Measurements from ENCODE around the gene OR5AU1.

Gene OR5AU1

GRCh38 chr14:21197418-21198205 is 41.7 kb upstream of the OR5AU1 start:
- no peak overlapping the region for H3K4me3 ChIP-seq (ENCODE audit: low read depth, low read length)
- H3K9me3 ChIP-seq (ENCODE audit: control insufficient read depth, insufficient read depth, low read depth, low read length): no peaks in the 10 kb centered on the region
- no peaks in the 10 kb centered on the region for H3K36me3 ChIP-seq (ENCODE audit: control insufficient read depth, insufficient read depth, low read length)
- no peak overlapping the region for H3K27ac ChIP-seq (ENCODE audit: low read depth, low read length)
- H3K27me3 ChIP-seq (ENCODE audit: control insufficient read depth, insufficient read depth, low read length): no peaks in the 10 kb centered on the region
- H3K4me1 ChIP-seq (ENCODE audit: control insufficient read depth, insufficient read depth, low read length): peaks cover 6% of the 10 kb centered on the region; the same call in 1 of the 2 replicates
- H3K9ac ChIP-seq (ENCODE audit: low read length): no peak overlapping the region

- Histone ChIP-seq H3K9me3 (ENCODE audit: control insufficient read depth, insufficient read depth, low read depth, low read length) (no peaks in the 10 kb centered on the region), H3K9ac (ENCODE audit: low read length) (no peak overlapping the region), H3K27ac (ENCODE audit: low read depth, low read length) (no peak overlapping the region), H3K4me1 (ENCODE audit: control insufficient read depth, insufficient read depth, low read length) (peaks cover 20% of the 10 kb centered on the region), H3K27me3 (ENCODE audit: control insufficient read depth, insufficient read depth, low read length) (no peaks in the 10 kb centered on the region), H3K36me3 (ENCODE audit: control insufficient read depth, insufficient read depth, low read length) (no peaks in the 10 kb centered on the region), H3K4me3 (ENCODE audit: low read depth, low read length) (no peak overlapping the region)
Observed at GRCh38 chr14:21194597-21194996, 38.7 kb upstream of the OR5AU1 start.

- H3K27ac ChIP-seq (ENCODE audit: low read depth, low read length): no peak overlapping the region
Observed at GRCh38 chr14:21192875-21193535, 37.1 kb upstream of the OR5AU1 start.

GRCh38 chr14:21192447-21192822 is 36.6 kb upstream of the OR5AU1 start:
- Histone ChIP-seq H3K4me3 (ENCODE audit: low read depth, low read length) (peak overlapping the region; percentile 25), H3K4me1 (ENCODE audit: control insufficient read depth, insufficient read depth, low read length) (peaks cover 20% of the 10 kb centered on the region), H3K27me3 (ENCODE audit: control insufficient read depth, insufficient read depth, low read length) (no peaks in the 10 kb centered on the region), H3K9me3 (ENCODE audit: control insufficient read depth, insufficient read depth, low read depth, low read length) (peaks cover 6% of the 10 kb centered on the region; the same call in 1 of the 2 replicates), H3K27ac (ENCODE audit: low read depth, low read length) (no peak overlapping the region), H3K9ac (ENCODE audit: low read length) (no peak overlapping the region), H3K36me3 (ENCODE audit: control insufficient read depth, insufficient read depth, low read length) (no peaks in the 10 kb centered on the region)

More at GRCh38 chr14:21192875-21193535, 37.1 kb upstream of the OR5AU1 start:
- H3K4me3 ChIP-seq (ENCODE audit: low read depth, low read length): no peak overlapping the region
- no peaks in the 10 kb centered on the region for H3K36me3 ChIP-seq (ENCODE audit: control insufficient read depth, insufficient read depth, low read length)
- no peak overlapping the region for H3K9ac ChIP-seq (ENCODE audit: low read length)
- no peaks in the 10 kb centered on the region for H3K27me3 ChIP-seq (ENCODE audit: control insufficient read depth, insufficient read depth, low read length)
- peaks cover 20% of the 10 kb centered on the region for H3K4me1 ChIP-seq (ENCODE audit: control insufficient read depth, insufficient read depth, low read length)
- peaks cover 2% of the 10 kb centered on the region; the same call in 1 of the 2 replicates for H3K9me3 ChIP-seq (ENCODE audit: control insufficient read depth, insufficient read depth, low read depth, low read length)

GRCh38 chr14:21191809-21192446 is 36.1 kb upstream of the OR5AU1 start:
- Histone ChIP-seq H3K9ac (ENCODE audit: low read length) (no peak overlapping the region), H3K9me3 (ENCODE audit: control insufficient read depth, insufficient read depth, low read depth, low read length) (peaks cover 6% of the 10 kb centered on the region; the same call in 1 of the 2 replicates), H3K4me3 (ENCODE audit: low read depth, low read length) (peak overlapping the region; percentile 37)

GRCh38 chr14:21191261-21191808 is 35.5 kb upstream of the OR5AU1 start:
- Histone ChIP-seq H3K4me1 (ENCODE audit: control insufficient read depth, insufficient read depth, low read length) (peaks cover 20% of the 10 kb centered on the region), H3K27ac (ENCODE audit: low read depth, low read length) (no peak overlapping the region), H3K4me3 (ENCODE audit: low read depth, low read length) (peak overlapping the region; percentile 37; the same call in 1 of the 2 replicates), H3K27me3 (ENCODE audit: control insufficient read depth, insufficient read depth, low read length) (no peaks in the 10 kb centered on the region), H3K36me3 (ENCODE audit: control insufficient read depth, insufficient read depth, low read length) (no peaks in the 10 kb centered on the region), H3K9ac (ENCODE audit: low read length) (no peak overlapping the region), H3K9me3 (ENCODE audit: control insufficient read depth, insufficient read depth, low read depth, low read length) (peaks cover 6% of the 10 kb centered on the region; the same call in 1 of the 2 replicates)

More at GRCh38 chr14:21191809-21192446, 36.1 kb upstream of the OR5AU1 start:
- Histone ChIP-seq H3K36me3 (ENCODE audit: control insufficient read depth, insufficient read depth, low read length) (no peaks in the 10 kb centered on the region), H3K27me3 (ENCODE audit: control insufficient read depth, insufficient read depth, low read length) (no peaks in the 10 kb centered on the region), H3K4me1 (ENCODE audit: control insufficient read depth, insufficient read depth, low read length) (peaks cover 20% of the 10 kb centered on the region), H3K27ac (ENCODE audit: low read depth, low read length) (no peak overlapping the region)

GRCh38 chr14:21185491-21185890 is 29.6 kb upstream of the OR5AU1 start:
- Histone ChIP-seq H3K27ac (ENCODE audit: low read depth, low read length) (no peak overlapping the region), H3K36me3 (ENCODE audit: control insufficient read depth, insufficient read depth, low read length) (no peaks in the 10 kb centered on the region), H3K27me3 (ENCODE audit: control insufficient read depth, insufficient read depth, low read length) (no peaks in the 10 kb centered on the region), H3K4me3 (ENCODE audit: low read depth, low read length) (no peak overlapping the region), H3K4me1 (ENCODE audit: control insufficient read depth, insufficient read depth, low read length) (no peaks in the 10 kb centered on the region), H3K9me3 (ENCODE audit: control insufficient read depth, insufficient read depth, low read depth, low read length) (peaks cover 6% of the 10 kb centered on the region; the same call in 1 of the 2 replicates), H3K9ac (ENCODE audit: low read length) (no peak overlapping the region)

GRCh38 chr14:21184254-21184653 is 28.4 kb upstream of the OR5AU1 start:
- Histone ChIP-seq H3K36me3 (ENCODE audit: control insufficient read depth, insufficient read depth, low read length) (no peaks in the 10 kb centered on the region), H3K4me3 (ENCODE audit: low read depth, low read length) (no peak overlapping the region), H3K9me3 (ENCODE audit: control insufficient read depth, insufficient read depth, low read depth, low read length) (peaks cover 6% of the 10 kb centered on the region; the same call in 1 of the 2 replicates), H3K27ac (ENCODE audit: low read depth, low read length) (no peak overlapping the region), H3K27me3 (ENCODE audit: control insufficient read depth, insufficient read depth, low read length) (no peaks in the 10 kb centered on the region), H3K4me1 (ENCODE audit: control insufficient read depth, insufficient read depth, low read length) (no peaks in the 10 kb centered on the region), H3K9ac (ENCODE audit: low read length) (no peak overlapping the region)

- Histone ChIP-seq H3K36me3 (ENCODE audit: control insufficient read depth, insufficient read depth, low read length) (no peaks in the 10 kb centered on the region), H3K9me3 (ENCODE audit: control insufficient read depth, insufficient read depth, low read depth, low read length) (peaks cover 3% of the 10 kb centered on the region), H3K27me3 (ENCODE audit: control insufficient read depth, insufficient read depth, low read length) (no peaks in the 10 kb centered on the region), H3K9ac (ENCODE audit: low read length) (no peak overlapping the region), H3K4me1 (ENCODE audit: control insufficient read depth, insufficient read depth, low read length) (no peaks in the 10 kb centered on the region), H3K27ac (ENCODE audit: low read depth, low read length) (no peak overlapping the region), H3K4me3 (ENCODE audit: low read depth, low read length) (no peak overlapping the region)
Observed at GRCh38 chr14:21182166-21182565, 26.3 kb upstream of the OR5AU1 start.

- Histone ChIP-seq H3K9ac (ENCODE audit: low read length) (no peak overlapping the region), H3K9me3 (ENCODE audit: control insufficient read depth, insufficient read depth, low read depth, low read length) (no peaks in the 10 kb centered on the region), H3K4me3 (ENCODE audit: low read depth, low read length) (no peak overlapping the region), H3K36me3 (ENCODE audit: control insufficient read depth, insufficient read depth, low read length) (no peaks in the 10 kb centered on the region), H3K27ac (ENCODE audit: low read depth, low read length) (no peak overlapping the region), H3K27me3 (ENCODE audit: control insufficient read depth, insufficient read depth, low read length) (no peaks in the 10 kb centered on the region), H3K4me1 (ENCODE audit: control insufficient read depth, insufficient read depth, low read length) (no peaks in the 10 kb centered on the region)
Observed at GRCh38 chr14:21171128-21171527, 15.3 kb upstream of the OR5AU1 start.

Measured in HUES6 (cell line).